Measurements from ENCODE around the gene RBM38.

DNA sequence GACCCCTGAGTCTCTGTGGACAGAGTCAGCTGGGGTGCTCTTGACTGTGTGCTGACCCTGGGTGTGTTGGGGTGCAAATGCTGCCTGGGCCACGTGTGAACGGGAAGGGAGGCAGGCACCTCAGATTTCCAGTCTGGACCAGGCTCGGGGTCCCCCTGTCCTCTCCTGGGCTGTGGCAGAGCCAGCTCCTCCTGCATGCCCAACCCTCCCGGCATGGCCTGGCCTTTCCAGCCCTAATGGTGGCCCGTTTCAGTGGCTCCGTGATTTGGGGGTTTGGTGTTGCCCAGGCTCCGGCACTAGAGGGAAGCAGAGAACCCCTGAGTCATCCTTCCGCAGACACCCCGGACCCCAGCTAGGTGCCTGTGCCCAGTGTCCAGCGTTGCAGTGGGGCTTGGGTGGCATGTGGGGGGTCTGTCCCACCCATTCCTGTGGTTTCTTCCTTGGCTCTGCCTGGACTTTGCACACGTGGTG is 9.1 kb downstream of the RBM38 start:
- TF ChIP-seq, protein P1, sequence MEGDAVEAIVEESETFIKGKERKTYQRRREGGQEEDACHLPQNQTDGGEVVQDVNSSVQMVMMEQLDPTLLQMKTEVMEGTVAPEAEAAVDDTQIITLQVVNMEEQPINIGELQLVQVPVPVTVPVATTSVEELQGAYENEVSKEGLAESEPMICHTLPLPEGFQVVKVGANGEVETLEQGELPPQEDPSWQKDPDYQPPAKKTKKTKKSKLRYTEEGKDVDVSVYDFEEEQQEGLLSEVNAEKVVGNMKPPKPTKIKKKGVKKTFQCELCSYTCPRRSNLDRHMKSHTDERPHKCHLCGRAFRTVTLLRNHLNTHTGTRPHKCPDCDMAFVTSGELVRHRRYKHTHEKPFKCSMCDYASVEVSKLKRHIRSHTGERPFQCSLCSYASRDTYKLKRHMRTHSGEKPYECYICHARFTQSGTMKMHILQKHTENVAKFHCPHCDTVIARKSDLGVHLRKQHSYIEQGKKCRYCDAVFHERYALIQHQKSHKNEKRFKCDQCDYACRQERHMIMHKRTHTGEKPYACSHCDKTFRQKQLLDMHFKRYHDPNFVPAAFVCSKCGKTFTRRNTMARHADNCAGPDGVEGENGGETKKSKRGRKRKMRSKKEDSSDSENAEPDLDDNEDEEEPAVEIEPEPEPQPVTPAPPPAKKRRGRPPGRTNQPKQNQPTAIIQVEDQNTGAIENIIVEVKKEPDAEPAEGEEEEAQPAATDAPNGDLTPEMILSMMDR (IDR thresholded peaks at IDR 0.05), result peak; percentile 11
- TF ChIP-seq EZH2 (IDR thresholded peaks at IDR 0.05) (no peak), EZH2phosphoT487 (IDR thresholded peaks at IDR 0.05) (no peak)

Data from neural progenitor cell (in vitro differentiated cells).